B cell (primary cell): ENCODE results near the gene CCDC54. TPM values are rescaled to one million over a fixed set of nuclear protein-coding genes. Genes with fewer than 3 reads are reported as not detected.

ENCODE experiments used
- ATAC-seq: fragments of 200-7000 bp; cut with Tn5 transposase; one replicate; pipeline ENCODE4 v1.10.0; 2021; ENCODE audit warnings: low read depth, mild to moderate bottlenecking, moderate number of reproducible peaks, moderate library complexity
- CTCF ChIA-PET: fragments of 350-600 bp; sonication (Branson Sonifier 250); formaldehyde crosslinking; loops from one replicate; lab custom pipeline; 2021; ENCODE audit warnings: antibody characterized with exemption, inconsistent platforms; lab: Charles Lee
- POLR2A ChIA-PET: fragments of 350-600 bp; sonication (Branson Sonifier 250); formaldehyde crosslinking; loops from one replicate; lab custom pipeline; 2021; ENCODE audit warnings: antibody characterized with exemption; lab: Charles Lee
- DNase-seq: peaks from one replicate; pipeline ENCODE4 v3.0.0; 2013
- H2AFZ ChIP-seq: 2 replicates; pipeline ENCODE4 v1.6.1; 2012; ENCODE audit warnings: mild to moderate bottlenecking, low read depth, low read length; ENCODE audit not compliant: insufficient read depth, poor library complexity, severe bottlenecking
- H3K27ac ChIP-seq, 2 donors: 1 replicate in 1 of 2; 2 replicates in 1 of 2; pipeline ENCODE4 v1.5.1; 2012 to 2013; ENCODE audit warnings: low read length in 2 of 2, mild to moderate bottlenecking in 2 of 2, moderate library complexity in 1 of 2
- H3K27me3 ChIP-seq, 4 experiments: fragments of 200-600 bp in 1 of 4; sonication (generic) in 1 of 4; replicated peaks in 1 of 4; 1 replicate in 2 of 4; 2 replicates in 2 of 4; pipeline versions ENCODE4 v1.6.1 to v1.7.0; 2013 to 2016; ENCODE audit warnings: low read length in 3 of 4, mild to moderate bottlenecking in 2 of 4, mixed read lengths in 1 of 4, moderate library complexity in 1 of 4; ENCODE audit not compliant: insufficient read depth in 4 of 4, control insufficient read depth in 3 of 4; ENCODE audit errors: control extremely low read depth in 1 of 4
- H3K36me3 ChIP-seq, 2 experiments: replicated peaks in 1 of 2; 1 replicate in 1 of 2; 2 replicates in 1 of 2; pipeline versions ENCODE4 v1.6.1 to v1.7.1; 2013; ENCODE audit warnings: low read length in 1 of 2; ENCODE audit not compliant: insufficient read depth in 2 of 2, control insufficient read depth in 1 of 2; ENCODE audit errors: control extremely low read depth in 1 of 2, extremely low read depth in 1 of 2
- H3K4me1 ChIP-seq, 2 donors: fragments of 200-600 bp in 1 of 2; sonication (generic) in 1 of 2; 1 replicate in 1 of 2; 2 replicates in 1 of 2; pipeline versions ENCODE4 v1.5.1 to v1.6.1; 2013 to 2017; ENCODE audit warnings: low read length in 2 of 2; ENCODE audit not compliant: control insufficient read depth in 2 of 2, insufficient read depth in 2 of 2
- H3K4me2 ChIP-seq: replicated peaks from 2 replicates; pipeline ENCODE3; 2012; ENCODE audit warnings: mild to moderate bottlenecking, low read depth, low read length; ENCODE audit not compliant: poor library complexity, severe bottlenecking
- H3K4me3 ChIP-seq, 5 experiments: fragments of 200-600 bp in 1 of 5; sonication (generic) in 1 of 5; 1 replicate in 3 of 5; 2 replicates in 2 of 5; pipeline versions ENCODE4 v1.5.1 to v1.7.0; 2011 to 2016; ENCODE audit warnings: low read length in 4 of 5, mild to moderate bottlenecking in 4 of 5, low read depth in 2 of 5, control low read depth in 1 of 5, moderate library complexity in 1 of 5; ENCODE audit not compliant: insufficient read depth in 1 of 5; ENCODE audit errors: control extremely low read depth in 1 of 5, extremely low read depth in 1 of 5
- H3K79me2 ChIP-seq: fragments of 200-600 bp; sonication (generic); one replicate; pipeline ENCODE4 v1.6.0; 2016; ENCODE audit warnings: low read length; ENCODE audit not compliant: control insufficient read depth, insufficient read depth
- H3K9ac ChIP-seq: fragments of 200-600 bp; sonication (generic); 2 replicates; pipeline ENCODE4 v1.6.1; 2017; ENCODE audit warnings: mild to moderate bottlenecking, low read length, moderate library complexity
- H3K9me3 ChIP-seq, 3 donors: one replicate each; pipeline versions ENCODE4 v1.6.1 to v1.7.1; 2013; ENCODE audit warnings: low read length in 2 of 3; ENCODE audit not compliant: control insufficient read depth in 2 of 3, insufficient read depth in 1 of 3; ENCODE audit errors: control extremely low read depth in 1 of 3
- H4K20me1 ChIP-seq: 2 replicates; pipeline ENCODE4 v1.6.0; 2012; ENCODE audit warnings: mild to moderate bottlenecking, low read length; ENCODE audit not compliant: insufficient read depth, control insufficient read depth, poor library complexity, severe bottlenecking
- H3K27ac Mint-ChIP-seq: one replicate; pipeline ENCODE4 v1.8.0; 2021; ENCODE audit warnings: mixed read lengths
- H3K27me3 Mint-ChIP-seq: one replicate; pipeline ENCODE4 v1.8.0; 2021; ENCODE audit warnings: mixed read lengths
- H3K4me1 Mint-ChIP-seq: one replicate; pipeline ENCODE4 v1.8.0; 2021; ENCODE audit warnings: mixed read lengths
- H3K4me3 Mint-ChIP-seq: one replicate; pipeline ENCODE4 v1.8.0; 2021; ENCODE audit warnings: mixed read lengths
- H3K9me3 Mint-ChIP-seq: one replicate; pipeline ENCODE4 v1.8.0; 2022; ENCODE audit warnings: mixed read lengths; ENCODE audit not compliant: insufficient read depth
- EZH2 ChIP-seq: IDR thresholded peaks from 2 replicates; pipeline ENCODE4 v1.6.1; 2012; ENCODE audit warnings: borderline replicate concordance, low read depth, mild to moderate bottlenecking, moderate library complexity, low read length; ENCODE audit not compliant: insufficient read depth, poor library complexity, severe bottlenecking
- WGBS: methylation state at CpG from one replicate; pipeline ENCODE4 v1.1.5; 2013; ENCODE audit warnings: missing lambda C conversion rate; ENCODE audit not compliant: insufficient coverage; 5-methylcytosine and 5-hydroxymethylcytosine counted together
- intact Hi-C: fragments of 100-400 bp; cut with micrococcal nuclease; formaldehyde crosslinking; loops from one replicate; pipeline ENCODE4 v1.10.0; 2022
- polyA plus RNA-seq: library from polyadenylated mRNA; depleted of rRNA; stranded (reverse); fragments of >200 nt; gene quantifications from 2 replicates; pipeline ENCODE4 v1.2.3, GENCODE V29; 2012
- total RNA-seq, 2 donors: library from RNA; stranded (reverse); fragments of 120-200 nt in 1 of 2; gene quantifications; 1 replicate in 1 of 2; 2 replicates in 1 of 2; pipeline versions ENCODE4 v1.2.3 to v1.2.4, GENCODE V29; 2013 to 2022
- TF ChIP-seq, protein P1 (sequence below): fragments of 200-600 bp; IDR thresholded peaks from one replicate; pipeline ENCODE4 v1.8.0; 2022; ENCODE audit warnings: antibody characterized with exemption, mild to moderate bottlenecking

Gene CCDC54
- total and polyA plus RNA-seq, 2 donors (not counting 1 experiment from before 2014, with no cell fraction given): not detected

DNA sequence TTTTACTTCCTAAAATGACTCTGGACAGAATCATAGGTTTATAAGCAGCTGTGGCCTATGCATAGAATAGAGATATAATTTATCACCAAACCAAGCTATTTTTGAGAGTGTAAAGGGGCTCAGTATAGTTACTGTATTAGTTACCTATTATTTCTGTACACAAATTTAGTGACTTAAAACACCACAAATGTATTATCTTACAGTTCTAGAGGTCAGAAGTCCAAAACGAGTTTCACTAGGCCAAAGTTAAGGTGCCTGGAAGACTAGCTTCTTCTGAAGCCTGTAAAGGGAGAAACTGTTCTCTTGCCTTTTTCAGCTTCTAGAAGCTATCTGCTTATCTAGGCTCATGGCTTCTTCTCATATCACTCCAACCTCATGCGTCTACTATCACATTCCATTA lies 30.1 kb downstream of the CCDC54 start:
- Histone ChIP-seq H3K36me3 (no peaks in the 10 kb centered on the region), H3K4me3 (no peak overlapping the region), H3K9ac (no peak overlapping the region), H3K27me3 (no peaks in the 10 kb centered on the region), H3K4me2 (no peak overlapping the region), H3K9me3 (peaks cover 0 to 19% (median 10%) of the 10 kb centered on the region in 3 donors), H3K27ac (no peak overlapping the region), H3K79me2 (no peaks in the 10 kb centered on the region), H4K20me1 (no peaks in the 10 kb centered on the region), H2AFZ (no peak overlapping the region), H3K4me1 (no peaks in the 10 kb centered on the region)
- H3K9me3 Mint-ChIP-seq: peaks cover 6% of the 10 kb centered on the region
- 100% methylated on average over 1 of the region's 2 CpGs for WGBS
- no peak overlapping the region for H3K4me3 Mint-ChIP-seq
- no peak overlapping the region for H3K27ac Mint-ChIP-seq
- DNase-seq (no peak), ATAC-seq (no peak)
- H3K4me1 Mint-ChIP-seq: no peaks in the 10 kb centered on the region
- ChIA-PET POLR2A (no interaction called here), CTCF (interaction anchor here (1.4 kb wide), 1 partner anchor 14 kb away, joined by 4 read pairs; no protein-coding TSS in a partner anchor)
- intact Hi-C loops: no loop called here
- TF ChIP-seq, protein P1, sequence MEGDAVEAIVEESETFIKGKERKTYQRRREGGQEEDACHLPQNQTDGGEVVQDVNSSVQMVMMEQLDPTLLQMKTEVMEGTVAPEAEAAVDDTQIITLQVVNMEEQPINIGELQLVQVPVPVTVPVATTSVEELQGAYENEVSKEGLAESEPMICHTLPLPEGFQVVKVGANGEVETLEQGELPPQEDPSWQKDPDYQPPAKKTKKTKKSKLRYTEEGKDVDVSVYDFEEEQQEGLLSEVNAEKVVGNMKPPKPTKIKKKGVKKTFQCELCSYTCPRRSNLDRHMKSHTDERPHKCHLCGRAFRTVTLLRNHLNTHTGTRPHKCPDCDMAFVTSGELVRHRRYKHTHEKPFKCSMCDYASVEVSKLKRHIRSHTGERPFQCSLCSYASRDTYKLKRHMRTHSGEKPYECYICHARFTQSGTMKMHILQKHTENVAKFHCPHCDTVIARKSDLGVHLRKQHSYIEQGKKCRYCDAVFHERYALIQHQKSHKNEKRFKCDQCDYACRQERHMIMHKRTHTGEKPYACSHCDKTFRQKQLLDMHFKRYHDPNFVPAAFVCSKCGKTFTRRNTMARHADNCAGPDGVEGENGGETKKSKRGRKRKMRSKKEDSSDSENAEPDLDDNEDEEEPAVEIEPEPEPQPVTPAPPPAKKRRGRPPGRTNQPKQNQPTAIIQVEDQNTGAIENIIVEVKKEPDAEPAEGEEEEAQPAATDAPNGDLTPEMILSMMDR: no peak
- TF ChIP-seq EZH2: no peak
- no peaks in the 10 kb centered on the region for H3K27me3 Mint-ChIP-seq

DNA sequence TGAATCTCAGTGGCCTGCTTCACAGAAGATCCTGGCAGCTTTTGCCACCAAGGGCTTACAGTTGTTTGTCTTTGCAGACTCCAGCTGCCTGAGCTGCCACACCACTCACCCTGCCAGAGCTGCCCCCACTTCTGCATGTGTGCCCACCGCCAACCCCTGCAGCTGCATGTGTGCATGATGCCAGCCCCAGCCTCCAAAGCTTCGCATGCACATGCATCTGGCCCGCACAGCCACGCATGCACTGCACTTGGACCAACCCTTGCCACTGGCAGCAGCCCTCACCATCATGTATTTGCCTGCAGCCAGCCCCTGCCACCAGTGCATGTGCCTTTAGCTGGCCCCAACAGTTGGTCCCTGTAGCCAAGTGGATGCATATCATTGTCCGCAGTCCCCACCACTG lies 31.3 kb downstream of the CCDC54 start:
- Mint-ChIP-seq H3K27ac (no peak overlapping the region), H3K27me3 (no peaks in the 10 kb centered on the region), H3K4me1 (no peaks in the 10 kb centered on the region), H3K4me3 (no peak overlapping the region), H3K9me3 (peaks cover 6% of the 10 kb centered on the region)
- Histone ChIP-seq H3K4me2 (no peak overlapping the region), H4K20me1 (no peaks in the 10 kb centered on the region), H2AFZ (no peak overlapping the region), H3K9ac (no peak overlapping the region), H3K27ac (no peak overlapping the region), H3K27me3 (no peaks in the 10 kb centered on the region), H3K9me3 (peaks cover 0 to 19% (median 10%) of the 10 kb centered on the region in 3 donors), H3K36me3 (no peaks in the 10 kb centered on the region), H3K79me2 (no peaks in the 10 kb centered on the region), H3K4me1 (no peaks in the 10 kb centered on the region), H3K4me3 (no peak overlapping the region)
- intact Hi-C loops: no loop called here
- DNase-seq: no peak
- ChIA-PET POLR2A (no interaction called here), CTCF (interaction anchor here (0.6 to 2.6 kb wide), 2 partner anchors 12 to 213 kb away, joined by 4 to 14 read pairs; no protein-coding TSS in a partner anchor)
- WGBS: 96% methylated on average over 5 of the region's 5 CpGs
- TF ChIP-seq EZH2: no peak
- TF ChIP-seq, protein P1: no peak
- ATAC-seq: no peak
